SKM-1 (cell line): ENCODE measurements around the gene RIN3.

Source experiments
- DNase-seq: peaks from one replicate; lab custom pipeline; 2025; ENCODE audit not compliant: unreplicated experiment; lab: John Stamatoyannopoulos, UW

Gene RIN3, protein sequence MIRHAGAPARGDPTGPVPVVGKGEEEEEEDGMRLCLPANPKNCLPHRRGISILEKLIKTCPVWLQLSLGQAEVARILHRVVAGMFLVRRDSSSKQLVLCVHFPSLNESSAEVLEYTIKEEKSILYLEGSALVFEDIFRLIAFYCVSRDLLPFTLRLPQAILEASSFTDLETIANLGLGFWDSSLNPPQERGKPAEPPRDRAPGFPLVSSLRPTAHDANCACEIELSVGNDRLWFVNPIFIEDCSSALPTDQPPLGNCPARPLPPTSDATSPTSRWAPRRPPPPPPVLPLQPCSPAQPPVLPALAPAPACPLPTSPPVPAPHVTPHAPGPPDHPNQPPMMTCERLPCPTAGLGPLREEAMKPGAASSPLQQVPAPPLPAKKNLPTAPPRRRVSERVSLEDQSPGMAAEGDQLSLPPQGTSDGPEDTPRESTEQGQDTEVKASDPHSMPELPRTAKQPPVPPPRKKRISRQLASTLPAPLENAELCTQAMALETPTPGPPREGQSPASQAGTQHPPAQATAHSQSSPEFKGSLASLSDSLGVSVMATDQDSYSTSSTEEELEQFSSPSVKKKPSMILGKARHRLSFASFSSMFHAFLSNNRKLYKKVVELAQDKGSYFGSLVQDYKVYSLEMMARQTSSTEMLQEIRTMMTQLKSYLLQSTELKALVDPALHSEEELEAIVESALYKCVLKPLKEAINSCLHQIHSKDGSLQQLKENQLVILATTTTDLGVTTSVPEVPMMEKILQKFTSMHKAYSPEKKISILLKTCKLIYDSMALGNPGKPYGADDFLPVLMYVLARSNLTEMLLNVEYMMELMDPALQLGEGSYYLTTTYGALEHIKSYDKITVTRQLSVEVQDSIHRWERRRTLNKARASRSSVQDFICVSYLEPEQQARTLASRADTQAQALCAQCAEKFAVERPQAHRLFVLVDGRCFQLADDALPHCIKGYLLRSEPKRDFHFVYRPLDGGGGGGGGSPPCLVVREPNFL

DNA sequence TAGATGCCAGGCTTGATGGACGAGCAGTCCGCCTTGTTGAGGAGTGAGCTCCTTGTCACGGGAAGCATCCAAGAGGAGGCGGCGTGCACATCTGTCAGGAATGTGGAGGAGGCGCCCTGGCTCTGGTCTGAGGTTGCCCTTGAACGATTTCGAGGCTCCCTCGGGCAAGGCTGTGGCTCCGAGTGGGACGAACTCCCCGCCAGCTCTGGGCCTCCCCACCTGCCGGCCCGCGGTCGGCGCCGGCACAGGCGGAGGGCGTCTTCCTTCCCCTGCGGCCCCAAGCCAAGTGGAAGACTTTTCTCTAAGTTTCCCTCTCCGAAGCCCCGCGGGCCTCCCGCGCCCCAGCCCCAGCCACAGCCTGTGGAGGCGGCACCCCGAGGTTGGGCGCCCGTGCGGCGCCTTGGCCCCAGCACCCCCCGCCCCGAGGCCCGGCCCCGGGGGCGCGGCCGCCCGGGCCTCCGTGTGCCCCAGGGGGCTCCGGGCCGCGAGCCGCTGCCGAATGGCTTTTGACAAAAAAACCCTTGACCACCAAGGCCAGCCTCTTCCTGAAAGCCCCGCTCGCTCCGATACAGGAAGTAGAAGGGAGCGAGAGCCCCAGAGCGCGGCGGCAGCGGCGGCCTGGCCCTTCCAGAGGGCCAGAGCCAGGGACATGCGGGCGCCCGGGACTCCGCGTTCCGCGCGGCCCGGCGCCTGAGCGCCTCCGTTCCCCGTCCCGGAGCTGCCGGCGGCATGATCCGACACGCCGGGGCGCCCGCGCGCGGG is at the start of gene RIN3:
RIN3 (plus strand) TSS at position 578 of the 762 bp plus-strand sequence; CDS start at position 730, 152 bp downstream.
- DNase-seq: no peak

DNA sequence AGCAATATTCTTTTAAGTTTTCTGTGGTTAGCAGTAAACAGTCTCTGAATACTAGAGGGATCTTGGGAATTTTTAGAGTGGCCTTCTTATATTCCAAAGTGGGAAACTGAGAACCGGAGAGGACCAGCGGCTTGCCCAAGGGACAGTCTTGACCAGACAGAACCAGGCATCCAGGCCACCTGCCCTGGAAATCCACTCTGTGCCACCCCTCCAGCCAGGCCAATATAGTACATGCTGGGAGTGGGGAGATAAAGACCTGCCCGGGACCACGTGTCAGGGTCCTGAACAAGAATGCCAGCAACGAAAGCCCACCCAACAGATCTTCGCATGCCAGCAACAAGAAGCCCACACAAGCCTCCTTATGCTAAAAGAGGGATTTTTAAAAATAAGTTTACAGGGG is 49.4 kb upstream of the RIN3 start:
- no peak for DNase-seq

DNA sequence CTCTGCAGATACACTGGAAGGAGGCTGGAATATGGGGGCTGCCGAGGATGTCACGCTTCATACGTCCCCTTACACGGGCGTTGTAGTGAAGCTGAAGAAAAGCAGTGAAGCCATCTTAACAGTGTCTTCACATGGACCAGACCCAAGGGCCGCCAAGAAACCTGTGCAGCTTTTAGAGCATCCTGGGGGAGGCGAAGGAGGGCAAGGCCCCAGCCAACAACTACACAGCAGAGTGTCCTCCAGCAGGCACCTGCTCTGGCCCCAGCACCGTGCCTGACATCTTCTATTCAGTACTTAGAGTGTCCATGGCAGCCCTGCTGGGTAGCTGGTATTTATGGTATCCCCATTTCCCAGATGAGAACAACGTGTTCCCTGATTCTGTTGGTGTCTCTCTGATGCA is 48.9 kb upstream of the RIN3 start:
- no peak for DNase-seq

DNA sequence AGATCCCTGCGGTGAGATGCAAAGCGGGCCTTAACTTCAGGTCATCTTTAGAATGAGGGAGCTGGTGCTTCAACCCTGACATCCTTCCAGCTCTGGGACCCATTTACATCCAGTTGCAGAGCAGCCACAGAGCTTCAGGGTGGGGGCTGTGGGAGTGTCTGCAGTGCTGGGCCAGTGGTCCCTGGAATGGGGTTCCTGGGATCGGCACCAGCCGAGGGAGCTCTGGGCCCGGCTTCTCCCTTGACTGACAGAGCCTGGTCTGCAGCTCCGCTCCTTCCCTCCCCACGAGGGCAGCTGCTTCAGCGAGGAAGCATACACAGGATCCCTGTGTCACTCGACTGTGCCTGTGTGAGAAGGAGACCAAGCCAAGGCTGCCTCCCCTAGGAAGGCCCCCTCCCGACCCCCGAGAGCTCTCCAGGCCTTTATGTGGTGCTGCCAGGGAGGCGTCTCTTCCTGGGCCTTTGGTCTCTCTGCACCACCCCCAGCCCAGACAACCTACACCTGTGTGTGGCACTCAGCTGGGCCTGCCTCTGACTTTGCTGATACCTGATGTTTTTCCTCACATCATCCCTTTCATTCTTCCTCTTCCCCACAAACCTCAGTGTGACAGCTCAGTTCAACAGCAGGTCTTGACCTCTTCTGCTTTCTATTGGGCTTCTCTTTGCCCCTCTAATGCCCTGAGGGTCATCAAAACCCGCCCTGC is 48.1 kb upstream of the RIN3 start:
- no peak for DNase-seq

DNA sequence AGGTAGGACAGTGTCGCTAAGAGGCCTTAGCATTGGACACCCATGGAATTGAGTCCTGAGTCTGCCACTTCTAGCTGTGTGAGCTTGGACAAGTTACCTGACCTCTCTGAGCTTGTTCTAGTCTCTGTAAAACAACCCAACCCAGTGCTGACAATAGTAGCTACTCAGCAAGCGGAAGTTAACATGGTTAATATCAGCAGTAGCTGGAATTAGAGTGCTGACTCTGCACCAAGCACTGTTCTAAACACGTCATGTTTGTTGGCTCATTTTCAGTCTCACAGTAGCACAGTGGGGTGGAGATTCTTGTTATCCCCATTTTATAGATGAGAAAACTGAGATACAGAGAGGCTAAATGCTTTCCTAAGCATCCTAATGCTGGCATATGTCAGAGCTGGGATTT is 47.5 kb upstream of the RIN3 start:
- no peak for DNase-seq

DNA sequence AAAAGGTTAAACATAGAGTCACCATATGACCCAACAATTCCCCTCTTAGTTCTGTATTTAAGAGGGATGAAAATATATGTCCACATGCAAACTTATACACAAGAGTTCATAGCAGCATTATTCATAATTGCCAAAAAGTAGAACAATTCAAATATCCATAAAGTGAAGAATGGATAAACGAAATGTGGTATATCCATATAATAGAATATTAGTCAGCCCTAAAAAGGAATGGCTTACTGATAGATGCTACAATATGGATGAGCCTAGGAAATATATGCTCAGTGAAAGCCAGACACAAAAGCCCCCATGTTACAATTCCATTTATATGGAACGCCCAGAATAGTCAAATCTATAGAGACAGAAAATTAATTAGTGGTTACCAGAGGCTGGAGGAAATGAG is 44.1 kb upstream of the RIN3 start:
- no peak for DNase-seq

DNA sequence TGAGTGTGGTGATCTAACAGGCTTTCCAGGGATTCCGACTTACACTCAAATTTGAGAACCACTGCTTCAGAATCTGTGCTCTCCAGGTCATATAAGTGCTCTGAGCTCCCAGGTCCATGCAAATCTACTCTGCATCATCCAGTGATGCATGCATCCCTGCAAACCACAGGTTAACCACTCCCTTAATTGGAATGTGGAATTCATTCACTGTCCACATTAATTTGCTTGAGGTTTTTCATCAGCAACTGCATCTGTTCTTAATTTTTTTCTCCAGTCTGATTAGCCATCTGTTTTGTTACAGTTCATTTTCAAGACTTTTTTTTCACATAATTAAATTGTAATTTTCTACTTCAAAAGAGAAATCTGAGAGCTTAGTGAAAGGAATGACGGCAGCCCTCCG is 43.4 kb upstream of the RIN3 start:
- no peak for DNase-seq

DNA sequence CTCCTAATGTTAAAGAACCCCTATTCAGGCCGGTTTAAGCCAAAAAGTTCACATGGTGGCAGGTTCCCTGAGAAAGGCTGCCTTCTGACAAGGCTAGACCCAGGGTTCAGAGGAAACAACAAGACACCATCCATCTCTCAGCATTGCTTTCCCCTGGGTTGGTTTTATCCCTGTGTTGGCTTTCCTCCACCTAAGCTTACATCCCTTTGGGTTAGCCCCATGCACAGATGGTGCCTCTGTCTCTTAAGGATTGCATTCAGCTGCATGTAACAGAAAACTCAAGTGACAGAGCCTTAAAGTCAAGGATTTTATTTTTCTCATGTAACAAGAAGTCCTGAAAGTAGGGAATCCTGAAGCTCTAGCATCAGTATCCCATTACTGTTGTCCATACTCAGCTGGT is 42.8 kb upstream of the RIN3 start:
- no peak for DNase-seq

DNA sequence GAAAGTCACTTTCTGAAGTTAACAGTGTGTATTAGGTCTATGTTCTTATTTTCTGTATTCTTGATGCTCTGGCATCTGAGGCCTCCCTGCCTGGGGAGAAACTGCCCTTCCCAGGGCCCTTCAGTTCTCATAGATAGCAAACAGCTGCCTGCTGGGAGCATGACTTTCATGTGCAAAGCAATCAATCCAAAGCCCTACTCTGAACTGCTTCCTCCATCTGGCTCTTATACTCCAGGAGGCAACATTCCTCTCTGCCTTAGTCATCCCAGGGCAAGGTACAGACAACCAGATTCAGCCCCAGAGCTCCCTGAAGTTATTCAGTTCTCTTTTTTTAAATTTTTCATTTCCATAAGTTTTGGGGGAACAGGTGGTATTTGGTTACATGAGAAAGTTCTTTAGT is 41.7 kb upstream of the RIN3 start:
- DNase-seq: no peak

DNA sequence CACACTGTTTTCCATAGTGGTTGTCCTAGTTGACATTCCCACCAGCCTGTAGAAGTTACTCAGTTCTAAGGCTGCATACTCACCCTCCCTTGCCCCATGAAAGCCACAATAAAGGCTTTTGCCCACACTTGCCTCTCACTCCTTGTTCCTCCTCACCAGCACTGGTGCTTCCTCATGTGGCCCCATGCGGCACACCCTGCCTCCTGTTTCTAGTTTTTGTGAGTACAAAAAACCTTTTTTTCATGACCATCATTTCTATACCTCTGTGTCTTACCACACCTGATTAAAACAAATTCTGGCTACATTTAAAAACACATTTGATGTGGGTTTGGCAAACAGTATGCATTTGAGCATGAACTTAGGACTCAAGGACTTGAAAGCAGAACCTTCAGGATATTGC is 40.7 kb upstream of the RIN3 start:
- peak; percentile 22 for DNase-seq

DNA sequence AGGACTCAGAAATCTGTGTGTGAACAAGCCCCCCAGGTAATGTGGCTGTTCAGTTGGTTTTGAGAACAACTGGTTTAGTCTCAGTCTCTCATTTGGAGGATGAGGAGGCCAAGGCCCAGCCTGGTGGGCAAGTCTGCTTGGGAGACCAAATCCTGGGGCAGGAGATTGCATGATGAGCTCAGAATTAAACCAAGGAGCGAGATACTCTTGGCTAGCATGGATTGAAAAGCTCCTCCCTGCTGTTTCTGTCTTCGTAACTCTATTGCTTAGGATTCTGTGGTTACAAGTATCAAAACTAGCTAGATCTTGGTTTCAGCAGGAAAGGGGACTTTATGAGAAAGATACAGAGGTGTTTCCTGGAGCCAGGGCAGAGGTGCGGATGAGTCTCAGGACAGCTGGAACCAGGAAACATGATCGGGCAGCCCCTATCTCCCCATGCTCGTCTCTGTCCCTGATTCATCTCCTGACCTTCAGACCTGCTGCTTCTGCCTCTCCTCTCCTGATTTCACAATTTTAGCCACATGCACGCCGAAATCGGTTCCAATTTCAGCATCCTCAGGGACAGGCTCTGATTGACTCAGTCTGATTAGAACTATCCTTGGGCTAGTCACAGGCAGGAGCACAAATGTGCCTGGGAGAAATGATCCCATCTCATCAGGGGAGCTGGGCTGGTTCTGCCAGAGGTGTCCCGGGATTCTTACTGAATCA is 40.2 kb upstream of the RIN3 start:
- no peak for DNase-seq

DNA sequence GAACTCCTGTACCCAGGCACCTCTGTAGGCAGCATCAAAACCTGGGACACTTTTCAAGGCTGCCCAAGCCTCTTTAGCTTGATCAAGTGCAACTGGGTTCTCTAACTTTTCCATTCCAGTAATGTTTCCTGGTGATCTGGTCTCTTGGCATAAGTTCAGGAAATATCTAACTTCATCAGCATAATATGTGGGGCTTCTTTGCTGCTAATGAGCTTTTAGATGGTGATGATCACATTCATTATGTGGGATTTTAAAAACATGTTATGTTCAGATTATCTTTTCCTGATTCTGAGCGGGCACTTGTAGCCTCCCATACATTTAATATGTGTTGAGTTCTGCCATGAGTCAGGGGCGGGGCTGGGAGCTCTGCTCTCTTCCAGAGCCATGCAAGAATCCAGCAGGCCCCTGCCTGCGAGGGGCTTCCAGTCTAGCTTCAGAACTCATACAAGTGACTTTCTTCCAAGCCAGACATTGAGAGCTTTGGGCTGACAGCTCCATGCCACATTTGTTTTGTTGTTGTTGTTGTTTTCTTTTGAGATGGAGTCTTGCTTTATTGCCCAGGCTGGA is 39.5 kb upstream of the RIN3 start:
- DNase-seq: no peak

DNA sequence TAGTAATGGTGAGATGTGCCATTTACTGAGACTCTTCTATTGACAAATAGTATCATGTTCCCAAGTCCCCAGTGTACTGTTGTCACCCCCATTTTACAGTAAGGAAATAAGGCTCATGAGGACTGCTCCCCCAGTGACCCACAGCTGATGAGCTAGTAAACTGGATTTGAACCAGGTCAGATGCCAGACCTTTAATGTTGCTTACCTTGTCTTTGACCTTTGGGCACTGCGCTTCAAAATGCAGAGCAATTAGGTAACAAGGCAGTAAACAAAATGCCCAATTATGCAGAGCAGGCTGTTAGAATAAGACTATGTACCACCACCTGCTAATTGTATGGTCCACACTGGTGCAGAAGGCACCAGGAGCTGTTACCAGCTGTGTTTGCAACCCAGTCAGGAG is 38.5 kb upstream of the RIN3 start:
- DNase-seq: no peak

DNA sequence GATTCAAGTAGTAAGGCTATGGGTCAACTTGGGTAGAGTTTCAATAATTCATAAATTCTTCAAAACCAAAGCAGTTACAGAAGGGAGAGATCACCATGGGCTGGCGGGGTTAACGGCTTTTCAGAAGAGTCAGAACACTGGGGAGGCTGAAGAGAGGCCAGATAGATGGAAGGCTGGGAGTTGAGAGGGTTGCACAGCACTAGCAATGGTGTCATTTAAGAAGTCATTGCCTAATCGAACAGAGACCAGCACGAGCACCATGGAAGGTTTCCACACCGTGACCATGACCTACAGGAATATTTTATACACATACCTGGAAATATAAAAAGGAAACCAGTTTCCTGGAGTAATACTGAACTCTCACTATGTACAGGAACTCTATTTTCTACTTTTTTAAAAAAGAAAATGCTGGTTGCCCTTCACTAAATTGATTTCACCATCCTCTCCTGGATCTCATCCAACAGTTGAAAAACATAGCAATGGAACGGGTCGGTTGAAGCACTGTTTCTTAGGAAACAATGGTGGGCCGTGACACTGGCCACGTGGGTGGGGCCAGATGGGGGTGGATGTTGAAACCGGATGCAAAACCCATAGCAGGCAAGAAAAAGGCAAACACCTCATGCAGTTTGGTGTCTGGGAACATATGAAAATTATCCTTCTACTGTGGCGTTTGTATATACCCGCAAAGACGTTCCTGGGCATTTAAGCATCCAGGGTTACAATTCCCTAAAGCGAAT is 38.0 kb upstream of the RIN3 start:
- DNase-seq: peak; percentile 71

DNA sequence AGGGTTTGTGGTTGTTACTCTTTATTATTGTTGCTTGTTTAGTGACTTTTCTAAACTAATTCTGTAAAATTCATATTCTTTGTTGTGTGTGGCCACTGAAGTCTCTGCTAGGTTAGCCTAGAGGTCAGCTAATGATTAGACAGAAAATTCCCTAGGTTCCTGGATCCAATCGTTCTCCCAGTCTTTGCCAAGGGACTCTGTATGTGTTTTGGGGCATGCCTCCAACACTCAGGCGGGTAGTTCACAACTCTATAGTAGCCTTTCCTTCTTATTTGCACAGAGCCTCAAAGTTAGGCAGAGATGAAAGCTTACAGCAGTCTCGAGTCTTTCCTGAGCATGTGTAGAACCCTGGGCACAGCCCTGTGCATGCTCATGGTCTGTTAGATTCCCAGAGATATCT is 32.7 kb upstream of the RIN3 start:
- no peak for DNase-seq

DNA sequence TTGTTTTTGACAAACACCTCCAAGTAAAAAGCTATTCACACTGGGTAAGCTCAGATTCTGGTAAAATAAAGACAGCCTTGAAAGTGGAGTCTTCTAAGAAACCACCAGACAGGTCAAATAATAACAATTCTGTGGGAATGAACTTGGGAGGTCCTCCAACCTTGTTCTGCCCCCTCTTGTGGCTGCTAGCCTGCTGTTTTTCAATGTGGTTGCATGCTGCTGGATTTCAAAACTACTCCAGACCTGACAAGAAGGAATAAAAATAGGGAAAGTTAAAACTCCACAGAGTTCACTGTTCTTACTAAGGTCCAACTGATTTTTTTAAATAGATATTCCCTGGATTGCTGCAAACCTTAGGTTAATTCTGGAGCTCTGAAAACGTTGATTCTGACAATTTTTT is 32.2 kb upstream of the RIN3 start:
- no peak for DNase-seq

DNA sequence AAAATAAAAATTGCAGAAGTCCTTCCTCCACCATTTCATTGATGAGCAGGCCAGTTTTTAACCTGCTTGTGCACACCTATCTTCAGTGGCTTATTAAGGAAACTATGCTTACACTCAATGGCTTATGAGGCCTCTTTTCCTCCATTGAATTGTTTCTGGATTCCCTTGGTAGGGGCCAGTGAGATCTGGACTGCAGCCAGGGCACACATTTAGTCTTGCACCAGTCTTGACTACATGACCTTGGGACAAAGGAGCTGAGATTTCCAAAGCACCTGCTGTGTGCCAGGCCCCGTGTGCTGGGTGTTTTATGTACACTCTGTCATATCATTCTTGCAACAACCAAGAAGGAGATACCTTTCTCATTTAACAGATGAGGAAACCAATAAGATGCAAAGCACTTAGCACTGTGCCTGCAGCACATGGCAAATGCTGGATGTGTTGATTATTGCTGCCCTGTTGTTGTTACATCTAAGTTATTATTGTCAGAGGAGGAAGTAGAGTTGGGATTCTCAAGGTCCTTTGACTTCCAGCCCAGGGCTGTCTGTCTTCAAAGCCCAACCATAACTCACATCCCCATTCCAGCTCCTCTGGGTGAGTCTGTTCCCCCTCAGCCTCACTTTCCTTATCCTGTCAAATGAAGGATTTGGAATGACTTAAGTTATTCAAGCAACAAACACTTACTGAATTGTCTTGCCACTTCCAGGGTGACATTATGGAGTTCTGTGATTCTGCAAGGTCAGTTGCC is 31.6 kb upstream of the RIN3 start:
- no peak for DNase-seq

DNA sequence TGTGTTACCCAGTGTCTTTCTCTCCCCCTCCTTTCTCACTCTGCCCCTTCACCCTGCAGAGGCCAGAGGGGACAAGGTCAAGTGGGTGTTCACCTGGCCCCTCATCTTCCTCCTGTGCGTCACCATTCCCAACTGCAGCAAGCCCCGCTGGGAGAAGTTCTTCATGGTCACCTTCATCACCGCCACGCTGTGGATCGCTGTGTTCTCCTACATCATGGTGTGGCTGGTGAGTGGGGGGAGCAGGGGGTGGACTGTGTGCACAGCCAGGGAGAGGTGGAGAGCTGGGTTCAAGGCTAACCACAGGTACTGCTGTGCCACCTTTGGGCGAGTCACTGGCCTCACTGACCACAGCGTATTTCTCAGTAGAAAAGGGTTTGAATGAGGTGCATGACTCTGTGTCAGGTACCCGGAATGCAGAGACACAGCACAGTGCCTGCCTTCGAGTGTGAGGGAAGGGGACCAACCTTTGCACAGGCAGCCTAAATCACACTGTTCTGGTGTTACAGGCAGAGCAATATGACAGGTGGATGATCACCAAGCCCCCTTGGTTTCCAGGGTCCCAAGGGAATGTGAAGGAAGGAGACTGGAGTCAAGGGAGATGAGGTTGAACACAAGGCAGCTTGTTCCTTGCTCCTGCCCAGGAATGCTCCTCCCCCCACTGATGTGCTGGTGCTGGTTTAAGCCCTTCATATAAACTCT is 30.8 kb upstream of the RIN3 start:
- DNase-seq: no peak
